ENCODE results near the gene KLHDC9.
A peak's percentile ranks its signal among the peaks of the same experiment; 100 is the strongest.
"Not testable (repeated sequence)": the region's sequence is repeated elsewhere in the genome, so short reads cannot be mapped to it uniquely, and the experiment has no call there.

The KLHDC9 gene

DNA sequence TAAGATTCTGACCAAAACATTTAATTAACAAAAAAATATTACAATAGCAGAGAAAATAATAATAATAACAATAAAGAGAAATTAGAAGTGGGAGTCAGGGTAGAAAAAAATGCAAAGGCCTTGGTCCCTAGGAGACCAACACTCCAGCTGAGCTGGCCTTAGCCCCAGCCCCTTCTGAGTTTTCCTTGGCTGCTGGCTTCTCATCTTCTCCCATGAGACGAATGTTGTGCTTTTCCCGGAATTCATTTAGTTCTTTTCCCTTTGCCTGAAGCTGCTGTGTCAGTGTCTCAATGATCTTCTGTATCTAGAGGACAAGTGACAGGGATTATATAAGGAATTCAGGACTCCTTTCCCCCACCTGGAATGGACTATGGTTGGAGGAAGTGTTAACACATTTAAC, 2.4 kb downstream of the KLHDC9 start:
- Histone ChIP-seq H3K4me3 (ENCODE audit: low read length) (no peak overlapping the region), H3K9me3 (replicated peaks; ENCODE audit: low read length) (no peaks in the 10 kb centered on the region), H3K4me2 (ENCODE audit: low read length) (no peak overlapping the region), H3K27me3 (ENCODE audit: control insufficient read depth, insufficient read depth, low read length) (no peaks in the 10 kb centered on the region), H3K36me3 (ENCODE audit: insufficient read depth, low read length) (peaks cover 30% of the 10 kb centered on the region), H3K9ac (ENCODE audit: low read depth, low read length) (no peak overlapping the region), H3K4me1 (ENCODE audit: control insufficient read depth, insufficient read depth, low read length) (peaks cover 18% of the 10 kb centered on the region)

DNA sequence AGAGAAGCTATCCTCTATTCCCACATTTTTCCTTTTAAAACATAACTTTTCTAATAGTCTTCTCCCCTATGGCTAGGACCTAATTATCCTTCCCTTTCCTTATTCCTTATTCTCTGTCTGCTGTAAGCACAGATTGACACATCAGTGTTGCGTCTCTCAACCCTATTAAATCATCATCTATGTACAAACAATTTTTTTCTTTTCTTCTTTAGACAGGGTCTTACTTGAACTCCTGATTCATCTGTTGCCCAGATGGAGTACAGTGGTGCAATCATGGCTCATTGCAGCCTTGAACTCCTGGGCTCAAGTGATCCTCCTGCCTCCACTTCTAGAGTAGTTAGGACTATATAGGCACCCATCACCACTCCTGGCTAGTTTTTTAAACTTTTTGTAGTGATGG, 8.3 kb downstream of the KLHDC9 start:
- peaks cover 29% of the 10 kb centered on the region for H3K36me3 ChIP-seq (ENCODE audit: insufficient read depth, low read length)
- no peaks in the 10 kb centered on the region for H3K27me3 ChIP-seq (ENCODE audit: control insufficient read depth, insufficient read depth, low read length)
- H3K9me3 ChIP-seq (replicated peaks; ENCODE audit: low read length) = no peaks in the 10 kb centered on the region
- H3K4me3 ChIP-seq (ENCODE audit: low read length) = no peak overlapping the region
- no peak overlapping the region for H3K9ac ChIP-seq (ENCODE audit: low read depth, low read length)
- no peak overlapping the region for H3K4me2 ChIP-seq (ENCODE audit: low read length)
- no peaks in the 10 kb centered on the region for H3K4me1 ChIP-seq (ENCODE audit: control insufficient read depth, insufficient read depth, low read length)

DNA sequence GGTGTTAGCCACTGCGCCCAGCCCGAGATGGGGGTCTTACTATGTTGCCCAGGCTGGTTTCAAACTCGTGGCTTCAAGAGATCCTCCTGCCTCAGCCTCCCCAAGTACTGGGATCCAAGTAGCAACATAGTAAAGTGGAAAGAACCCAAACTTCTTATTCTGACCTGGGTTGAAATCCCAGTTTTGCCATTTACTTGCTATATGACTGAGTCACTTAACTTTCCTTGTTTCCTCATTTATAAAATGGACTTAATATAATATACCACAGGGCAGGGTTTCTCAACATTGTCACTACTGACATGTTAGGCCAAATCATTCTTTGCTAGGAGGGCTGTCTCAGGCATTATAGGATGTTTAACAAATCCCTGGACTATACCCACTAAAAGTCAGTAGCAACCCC, 13.0 kb downstream of the KLHDC9 start:
- Histone ChIP-seq H3K9me3 (replicated peaks; ENCODE audit: low read length) (no peaks in the 10 kb centered on the region), H3K4me1 (ENCODE audit: control insufficient read depth, insufficient read depth, low read length) (peaks cover 18% of the 10 kb centered on the region), H3K4me3 (ENCODE audit: low read length) (no peak overlapping the region), H3K4me2 (ENCODE audit: low read length) (no peak overlapping the region), H3K27me3 (ENCODE audit: control insufficient read depth, insufficient read depth, low read length) (no peaks in the 10 kb centered on the region), H3K36me3 (ENCODE audit: insufficient read depth, low read length) (peaks cover 18% of the 10 kb centered on the region), H3K9ac (ENCODE audit: low read depth, low read length) (no peak overlapping the region)

DNA sequence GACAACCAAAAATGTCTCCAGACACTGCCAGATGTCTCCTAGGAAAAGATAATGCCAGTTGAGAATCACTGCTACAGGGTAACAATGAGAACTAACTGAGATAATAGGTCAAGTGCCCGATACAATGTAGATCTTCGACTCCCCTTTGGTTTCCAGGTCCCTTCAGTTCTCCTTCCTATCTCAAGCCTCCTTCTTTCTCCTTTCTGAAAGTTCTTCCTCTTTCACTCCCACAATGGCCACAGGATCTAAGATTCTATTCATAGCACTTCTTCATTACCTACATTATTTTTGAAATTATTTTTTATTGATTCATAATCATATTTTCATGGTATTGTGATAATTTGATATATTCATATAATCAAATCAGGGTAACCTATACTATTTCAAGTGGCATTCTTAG, 13.4 kb downstream of the KLHDC9 start:
- H3K4me3 ChIP-seq (ENCODE audit: low read length) = no peak overlapping the region
- no peak overlapping the region for H3K4me2 ChIP-seq (ENCODE audit: low read length)
- no peak overlapping the region for H3K9ac ChIP-seq (ENCODE audit: low read depth, low read length)
- no peaks in the 10 kb centered on the region for H3K27me3 ChIP-seq (ENCODE audit: control insufficient read depth, insufficient read depth, low read length)
- peaks cover 22% of the 10 kb centered on the region for H3K4me1 ChIP-seq (ENCODE audit: control insufficient read depth, insufficient read depth, low read length)
- no peaks in the 10 kb centered on the region for H3K9me3 ChIP-seq (replicated peaks; ENCODE audit: low read length)
- H3K36me3 ChIP-seq (ENCODE audit: insufficient read depth, low read length) = peaks cover 15% of the 10 kb centered on the region

DNA sequence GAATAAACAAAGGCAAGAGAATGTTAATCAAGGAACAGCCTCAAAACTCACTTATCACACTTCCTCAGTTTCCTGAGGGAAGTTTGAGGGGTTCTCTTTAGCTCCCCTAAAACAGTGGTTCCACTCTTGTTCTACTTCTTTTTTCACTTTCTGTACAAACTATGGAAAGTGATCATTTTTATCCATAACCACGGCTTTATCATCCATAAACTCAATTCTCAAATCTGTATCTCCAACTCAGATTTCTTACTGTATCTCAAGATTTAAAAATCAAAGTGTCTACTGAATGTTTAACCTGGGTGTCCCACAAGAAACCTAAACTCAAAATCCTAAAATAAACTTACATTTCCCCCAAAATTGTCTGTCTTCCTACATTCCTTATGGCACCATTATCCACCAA, 15.8 kb downstream of the KLHDC9 start:
- Histone ChIP-seq H3K36me3 (ENCODE audit: insufficient read depth, low read length) (peaks cover 11% of the 10 kb centered on the region), H3K27me3 (ENCODE audit: control insufficient read depth, insufficient read depth, low read length) (no peaks in the 10 kb centered on the region), H3K4me1 (ENCODE audit: control insufficient read depth, insufficient read depth, low read length) (peaks cover 27% of the 10 kb centered on the region), H3K9me3 (replicated peaks; ENCODE audit: low read length) (no peaks in the 10 kb centered on the region), H3K4me2 (ENCODE audit: low read length) (no peak overlapping the region), H3K9ac (ENCODE audit: low read depth, low read length) (no peak overlapping the region), H3K4me3 (ENCODE audit: low read length) (no peak overlapping the region)

DNA sequence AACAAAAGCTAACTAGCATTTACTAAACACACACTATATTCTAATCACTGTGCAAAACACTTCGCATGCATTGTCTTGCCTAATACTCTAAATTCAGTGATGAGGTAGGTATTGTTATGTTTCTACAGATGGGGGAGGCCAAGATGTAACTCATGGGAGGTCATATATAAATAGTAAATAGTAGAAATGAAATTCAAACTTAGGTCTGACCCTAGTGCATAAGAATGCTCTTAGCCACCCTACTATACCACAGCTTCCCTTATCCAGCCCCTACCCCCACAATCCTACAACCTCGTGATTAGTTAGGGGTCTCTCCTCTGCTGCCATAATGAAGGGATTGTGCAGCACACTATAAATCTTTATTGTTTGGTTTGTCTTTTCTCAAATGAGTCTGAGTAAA, 16.4 kb downstream of the KLHDC9 start:
- peaks cover 34% of the 10 kb centered on the region for H3K4me1 ChIP-seq (ENCODE audit: control insufficient read depth, insufficient read depth, low read length)
- H3K9me3 ChIP-seq (replicated peaks; ENCODE audit: low read length) = no peaks in the 10 kb centered on the region
- peak overlapping the region; percentile 4 for H3K4me2 ChIP-seq (ENCODE audit: low read length)
- peaks cover 5% of the 10 kb centered on the region for H3K36me3 ChIP-seq (ENCODE audit: insufficient read depth, low read length)
- no peaks in the 10 kb centered on the region for H3K27me3 ChIP-seq (ENCODE audit: control insufficient read depth, insufficient read depth, low read length)
- no peak overlapping the region for H3K4me3 ChIP-seq (ENCODE audit: low read length)
- no peak overlapping the region for H3K9ac ChIP-seq (ENCODE audit: low read depth, low read length)

DNA sequence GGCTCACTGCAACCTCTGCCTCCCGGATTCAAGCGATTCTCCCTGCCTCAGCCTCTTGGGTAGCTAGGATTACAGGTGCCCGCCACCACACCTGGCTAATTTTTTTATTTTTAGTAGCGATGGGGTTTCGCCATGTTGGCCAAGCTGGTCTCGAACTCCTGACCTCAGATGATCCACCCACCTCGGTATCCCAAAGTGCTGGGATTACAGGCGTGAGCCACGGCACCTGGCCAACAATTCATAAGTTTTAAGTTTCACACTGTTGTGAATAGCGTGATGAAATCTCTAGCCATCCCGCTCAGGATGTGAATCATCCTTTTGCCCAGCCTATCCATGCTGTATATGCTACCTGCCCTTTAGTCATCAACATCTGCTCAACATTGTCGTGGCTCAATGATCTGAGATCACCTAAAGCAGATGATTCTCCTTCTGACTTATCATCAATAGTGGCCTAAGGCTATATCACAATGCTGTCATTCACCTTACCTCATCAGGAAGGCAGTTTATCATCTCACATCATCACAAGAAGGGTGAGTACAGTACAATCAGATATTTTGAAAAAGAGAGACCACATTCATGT, 17.1 kb downstream of the KLHDC9 start:
- Histone ChIP-seq H3K4me2 (ENCODE audit: low read length) (peak overlapping the region; percentile 31), H3K9me3 (replicated peaks; ENCODE audit: low read length) (no peaks in the 10 kb centered on the region), H3K9ac (ENCODE audit: low read depth, low read length) (no peak overlapping the region), H3K36me3 (ENCODE audit: insufficient read depth, low read length) (peaks cover 6% of the 10 kb centered on the region), H3K4me1 (ENCODE audit: control insufficient read depth, insufficient read depth, low read length) (peaks cover 40% of the 10 kb centered on the region), H3K4me3 (ENCODE audit: low read length) (no peak overlapping the region), H3K27me3 (ENCODE audit: control insufficient read depth, insufficient read depth, low read length) (no peaks in the 10 kb centered on the region)

DNA sequence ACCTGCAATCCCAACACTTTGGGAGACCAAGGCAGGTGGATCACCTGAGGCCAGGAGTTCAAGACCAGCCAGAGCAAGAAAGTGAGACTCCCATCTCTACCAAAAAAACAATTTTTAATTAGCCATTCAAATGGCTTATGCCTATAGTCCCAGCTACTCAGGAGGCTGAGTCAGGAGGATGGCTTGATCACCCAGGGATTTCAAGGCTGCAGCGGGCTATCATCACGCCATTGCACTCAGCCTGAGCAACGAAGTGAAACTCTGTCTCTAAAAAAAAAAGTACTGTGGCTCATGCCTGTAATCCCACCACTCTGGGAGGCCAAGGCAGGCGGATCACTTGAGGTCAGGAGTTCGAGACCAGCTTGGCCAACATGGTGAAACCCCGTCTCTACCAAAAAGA, 17.8 kb downstream of the KLHDC9 start:
- Histone ChIP-seq H3K36me3 (ENCODE audit: insufficient read depth, low read length) (peaks cover 13% of the 10 kb centered on the region), H3K4me2 (ENCODE audit: low read length) (peak overlapping the region; percentile 92), H3K4me1 (ENCODE audit: control insufficient read depth, insufficient read depth, low read length) (peaks cover 42% of the 10 kb centered on the region)
- not testable (repeated sequence) for H3K27me3 ChIP-seq (ENCODE audit: control insufficient read depth, insufficient read depth, low read length); H3K4me3 ChIP-seq (ENCODE audit: low read length); H3K9me3 ChIP-seq (replicated peaks; ENCODE audit: low read length); H3K9ac ChIP-seq (ENCODE audit: low read depth, low read length)

DNA sequence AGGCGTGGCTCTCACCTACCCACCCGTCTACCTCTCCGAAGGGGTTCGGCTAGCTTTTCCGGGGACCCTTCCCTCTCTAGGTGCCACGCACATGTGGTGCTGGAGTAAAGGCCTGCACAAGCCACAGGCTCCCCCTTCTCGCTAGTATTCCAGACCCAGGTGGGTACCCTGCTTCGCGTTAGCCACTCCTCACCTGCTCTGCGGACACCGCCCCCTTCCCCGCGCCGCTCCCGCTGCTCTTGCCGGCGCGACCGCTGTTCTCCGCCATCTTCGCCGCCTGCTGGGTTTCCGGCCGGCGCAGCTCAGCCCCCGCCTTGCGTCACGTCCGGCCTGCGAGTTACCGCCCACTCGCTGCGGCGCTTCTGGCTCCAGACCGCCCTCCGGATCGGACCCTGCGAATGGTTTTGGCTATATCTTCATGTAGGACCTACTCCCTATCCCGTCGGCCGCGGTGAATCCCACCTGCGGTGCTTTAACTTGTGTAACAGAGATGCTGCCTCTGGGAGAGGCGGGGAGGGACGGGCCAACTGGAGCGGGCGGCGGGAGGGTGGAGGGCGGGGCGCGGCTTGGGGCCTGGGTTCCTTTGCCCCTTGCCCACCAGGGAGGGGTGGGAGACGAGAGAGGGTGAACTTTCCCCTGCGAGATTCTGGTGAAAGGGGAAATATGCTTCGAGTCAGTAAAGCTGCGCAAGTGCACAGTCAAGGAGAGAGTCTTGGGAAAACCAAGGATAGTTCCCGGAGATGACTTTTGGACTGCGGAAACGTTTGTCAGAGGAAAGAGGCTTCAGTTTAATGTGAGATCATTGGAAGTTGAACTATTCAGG, 19.8 kb downstream of the KLHDC9 start, which contains the start of the genes NIT1 and PFDN2:
Gene NIT1, plus strand, starts transcription at position 347 of the 823 bp plus-strand sequence. Its CDS starts 72 bp downstream, at position 419.
Gene PFDN2, minus strand, starts transcription at position 279 of the 823 bp plus-strand sequence. Its CDS starts 11 bp downstream, at position 268.
- Histone ChIP-seq H3K36me3 (ENCODE audit: insufficient read depth, low read length) (peaks cover 33% of the 10 kb centered on the region), H3K4me2 (ENCODE audit: low read length) (peak within 1 kb of the TSS; percentile 92), H3K27me3 (ENCODE audit: control insufficient read depth, insufficient read depth, low read length) (no peaks in the 10 kb centered on the region), H3K9me3 (replicated peaks; ENCODE audit: low read length) (no peaks in the 10 kb centered on the region), H3K9ac (ENCODE audit: low read depth, low read length) (peak within 1 kb of the TSS; percentile 99), H3K4me3 (ENCODE audit: low read length) (peak within 1 kb of the TSS; percentile 100), H3K4me1 (ENCODE audit: control insufficient read depth, insufficient read depth, low read length) (peaks cover 42% of the 10 kb centered on the region)

DNA sequence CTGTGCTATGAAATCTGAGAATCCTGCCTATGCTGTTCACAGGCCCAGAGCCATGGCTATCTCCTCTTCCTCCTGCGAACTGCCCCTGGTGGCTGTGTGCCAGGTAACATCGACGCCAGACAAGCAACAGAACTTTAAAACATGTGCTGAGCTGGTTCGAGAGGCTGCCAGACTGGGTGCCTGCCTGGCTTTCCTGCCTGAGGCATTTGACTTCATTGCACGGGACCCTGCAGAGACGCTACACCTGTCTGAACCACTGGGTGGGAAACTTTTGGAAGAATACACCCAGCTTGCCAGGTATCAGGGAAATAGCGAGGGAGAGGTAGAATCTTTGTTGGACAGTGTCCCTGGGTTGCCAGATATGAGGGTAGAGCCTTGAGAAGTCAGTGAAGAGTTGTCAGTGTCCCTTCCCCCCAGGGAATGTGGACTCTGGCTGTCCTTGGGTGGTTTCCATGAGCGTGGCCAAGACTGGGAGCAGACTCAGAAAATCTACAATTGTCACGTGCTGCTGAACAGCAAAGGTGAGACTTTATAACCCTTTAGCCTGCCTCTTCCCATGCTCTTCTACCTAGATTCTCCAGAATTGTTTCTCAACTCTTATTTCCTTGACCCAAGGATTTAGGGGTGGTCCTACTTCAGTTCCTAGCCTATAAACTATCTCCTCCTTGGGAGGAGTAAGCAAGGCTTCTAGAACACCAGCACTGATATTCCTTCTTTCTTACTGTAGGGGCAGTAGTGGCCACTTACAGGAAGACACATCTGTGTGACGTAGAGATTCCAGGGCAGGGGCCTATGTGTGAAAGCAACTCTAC, 21.1 kb downstream of the KLHDC9 start:
- Histone ChIP-seq H3K4me3 (ENCODE audit: low read length) (peak overlapping the region; percentile 100), H3K27me3 (ENCODE audit: control insufficient read depth, insufficient read depth, low read length) (no peaks in the 10 kb centered on the region), H3K9ac (ENCODE audit: low read depth, low read length) (peak overlapping the region; percentile 99), H3K36me3 (ENCODE audit: insufficient read depth, low read length) (peaks cover 44% of the 10 kb centered on the region), H3K9me3 (replicated peaks; ENCODE audit: low read length) (no peaks in the 10 kb centered on the region), H3K4me2 (ENCODE audit: low read length) (peak overlapping the region; percentile 92), H3K4me1 (ENCODE audit: control insufficient read depth, insufficient read depth, low read length) (peaks cover 40% of the 10 kb centered on the region)

DNA sequence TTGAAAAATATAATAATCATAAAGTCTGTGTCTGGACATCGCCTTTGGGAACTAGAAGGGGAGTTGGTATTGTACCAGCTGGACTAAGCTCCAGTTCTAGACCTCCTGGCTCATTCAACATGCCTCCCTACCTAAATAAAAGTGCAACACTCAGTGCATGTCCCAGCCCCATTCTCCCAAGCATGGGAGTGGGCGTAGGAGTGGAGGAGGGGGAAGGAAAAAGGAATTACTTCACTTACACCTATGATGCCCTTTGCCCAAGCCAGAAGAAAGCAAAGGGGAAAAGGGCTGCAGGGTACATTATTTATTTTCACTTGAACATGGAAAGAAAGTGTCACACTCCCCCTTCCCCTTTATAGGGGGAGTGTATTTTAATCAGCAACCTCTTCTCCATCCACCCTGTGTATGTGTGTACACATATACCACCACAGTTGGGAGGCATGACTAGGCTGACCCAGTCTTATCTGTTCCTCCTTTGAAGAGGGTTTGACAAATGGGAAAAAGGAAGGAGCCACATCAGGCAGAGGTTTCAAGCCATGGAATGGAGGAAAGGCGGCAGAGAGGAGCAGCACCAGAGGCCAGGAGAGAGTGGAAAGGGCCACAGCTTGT, 23.0 kb downstream of the KLHDC9 start:
- Histone ChIP-seq H3K9ac (ENCODE audit: low read depth, low read length) (no peak overlapping the region), H3K4me2 (ENCODE audit: low read length) (no peak overlapping the region), H3K9me3 (replicated peaks; ENCODE audit: low read length) (no peaks in the 10 kb centered on the region), H3K4me1 (ENCODE audit: control insufficient read depth, insufficient read depth, low read length) (peaks cover 24% of the 10 kb centered on the region), H3K27me3 (ENCODE audit: control insufficient read depth, insufficient read depth, low read length) (no peaks in the 10 kb centered on the region), H3K36me3 (ENCODE audit: insufficient read depth, low read length) (peaks cover 55% of the 10 kb centered on the region), H3K4me3 (ENCODE audit: low read length) (no peak overlapping the region)
